ENCODE results near the gene ZC3H12A.

ZC3H12A gene

GRCh38 chr1:37480581-37481288 is 6.4 kb downstream of the ZC3H12A start:
- Mint-ChIP-seq H3K27ac (peak overlapping the region in 1 of 2 donors; percentile 3), H3K27me3 (no peaks in the 10 kb centered on the region), H3K4me1 (peaks cover 59% of the 10 kb centered on the region), H3K4me3 (peak overlapping the region; percentile 95 to 99), H3K9me3 (no peaks in the 10 kb centered on the region)
- ATAC-seq, result no peak
- DNase-seq, result no peak

- Mint-ChIP-seq H3K4me3 (peak overlapping the region in 1 of 2 donors; percentile 60), H3K4me1 (peaks cover 66% of the 10 kb centered on the region), H3K27ac (peak overlapping the region; percentile 18 to 91), H3K27me3 (no peaks in the 10 kb centered on the region), H3K9me3 (no peaks in the 10 kb centered on the region)
- DNase-seq (no peak), ATAC-seq (no peak)
Observed at GRCh38 chr1:37481289-37482003, 7.1 kb downstream of the ZC3H12A start.

GRCh38 chr1:37482004-37482785 is 7.8 kb downstream of the ZC3H12A start:
- Mint-ChIP-seq H3K27me3 (no peaks in the 10 kb centered on the region), H3K4me1 (peaks cover 74% of the 10 kb centered on the region), H3K4me3 (peak overlapping the region in 1 of 2 donors; percentile 30), H3K27ac (peak overlapping the region; percentile 76 to 91), H3K9me3 (no peaks in the 10 kb centered on the region)
- no peak for ATAC-seq
- DNase-seq, result no peak

GRCh38 chr1:37482796-37483744 is 8.7 kb downstream of the ZC3H12A start:
- H3K4me3 Mint-ChIP-seq, result peak overlapping the region in 1 of 2 donors; percentile 30
- DNase-seq (no peak), ATAC-seq (no peak)
- no peaks in the 10 kb centered on the region for H3K9me3 Mint-ChIP-seq
- peaks cover 74% of the 10 kb centered on the region for H3K4me1 Mint-ChIP-seq
- H3K27ac Mint-ChIP-seq, result peak overlapping the region; percentile 49 to 76
- no peaks in the 10 kb centered on the region for H3K27me3 Mint-ChIP-seq

- DNase-seq (no peak), ATAC-seq (no peak)
- H3K27me3 Mint-ChIP-seq, result no peaks in the 10 kb centered on the region
- H3K9me3 Mint-ChIP-seq, result no peaks in the 10 kb centered on the region
- H3K4me3 Mint-ChIP-seq, result no peak overlapping the region
- peaks cover 68% of the 10 kb centered on the region for H3K4me1 Mint-ChIP-seq
- H3K27ac Mint-ChIP-seq, result no peak overlapping the region
Observed at GRCh38 chr1:37483785-37484184, 9.4 kb downstream of the ZC3H12A start.

- H3K4me3 Mint-ChIP-seq, result no peak overlapping the region
- no peak for ATAC-seq
- H3K27me3 Mint-ChIP-seq, result no peaks in the 10 kb centered on the region
- no peaks in the 10 kb centered on the region for H3K9me3 Mint-ChIP-seq
- peaks cover 61% of the 10 kb centered on the region for H3K4me1 Mint-ChIP-seq
- no peak for DNase-seq
- H3K27ac Mint-ChIP-seq, result peak overlapping the region in 1 of 2 donors; percentile 15
Observed at GRCh38 chr1:37484325-37485051, 10.1 kb downstream of the ZC3H12A start.

GRCh38 chr1:37485902-37486679 is 11.7 kb downstream of the ZC3H12A start:
- Mint-ChIP-seq H3K9me3 (no peaks in the 10 kb centered on the region), H3K4me3 (no peak overlapping the region), H3K4me1 (peaks cover 45% of the 10 kb centered on the region), H3K27ac (peak overlapping the region in 1 of 2 donors; percentile 76), H3K27me3 (no peaks in the 10 kb centered on the region)
- DNase-seq, result no peak
- no peak for ATAC-seq

- peak overlapping the region; percentile 68 to 76 for H3K27ac Mint-ChIP-seq
- no peaks in the 10 kb centered on the region for H3K27me3 Mint-ChIP-seq
- peaks cover 37% of the 10 kb centered on the region for H3K4me1 Mint-ChIP-seq
- no peaks in the 10 kb centered on the region for H3K9me3 Mint-ChIP-seq
- ATAC-seq (peak; percentile 60), DNase-seq (peak; percentile 72 to 74)
- H3K4me3 Mint-ChIP-seq, result peak overlapping the region in 1 of 2 donors; percentile 34
Observed at GRCh38 chr1:37486680-37487618, 12.6 kb downstream of the ZC3H12A start.

GRCh38 chr1:37487619-37487984 is 13.2 kb downstream of the ZC3H12A start:
- peak overlapping the region in 1 of 2 donors; percentile 2 for H3K27ac Mint-ChIP-seq
- ATAC-seq (no peak), DNase-seq (no peak)
- H3K4me1 Mint-ChIP-seq, result peaks cover 30% of the 10 kb centered on the region
- no peaks in the 10 kb centered on the region for H3K27me3 Mint-ChIP-seq
- H3K9me3 Mint-ChIP-seq, result no peaks in the 10 kb centered on the region
- no peak overlapping the region for H3K4me3 Mint-ChIP-seq

- peak; percentile 60 for ATAC-seq
- Mint-ChIP-seq H3K27me3 (no peaks in the 10 kb centered on the region), H3K4me1 (peaks cover 6% of the 10 kb centered on the region), H3K4me3 (no peak overlapping the region), H3K9me3 (no peaks in the 10 kb centered on the region), H3K27ac (no peak overlapping the region)
- no peak for DNase-seq
Observed at GRCh38 chr1:37493336-37494098, 19.1 kb downstream of the ZC3H12A start.

GRCh38 chr1:37495875-37496274 is 21.5 kb downstream of the ZC3H12A start:
- ATAC-seq (no peak), DNase-seq (no peak)
- H3K4me3 Mint-ChIP-seq, result no peak overlapping the region
- peaks cover 6% of the 10 kb centered on the region for H3K4me1 Mint-ChIP-seq
- no peaks in the 10 kb centered on the region for H3K9me3 Mint-ChIP-seq
- H3K27me3 Mint-ChIP-seq, result no peaks in the 10 kb centered on the region
- no peak overlapping the region for H3K27ac Mint-ChIP-seq

- Mint-ChIP-seq H3K4me1 (peaks cover 6% of the 10 kb centered on the region), H3K4me3 (no peak overlapping the region), H3K9me3 (no peaks in the 10 kb centered on the region), H3K27ac (no peak overlapping the region), H3K27me3 (no peaks in the 10 kb centered on the region)
- DNase-seq (no peak), ATAC-seq (no peak)
Observed at GRCh38 chr1:37497832-37498231, 23.5 kb downstream of the ZC3H12A start.

All from stimulated activated naive CD8-positive, alpha-beta T cell treated with anti-CD3 and anti-CD28 coated beads, Interleukin-15, amount 100 ng/mL, for 72 hours (primary cell).